IPS-20b (cell line): Measurements from ENCODE around the gene DNASE1L3.
"Not testable (repeated sequence)": the region's sequence is repeated elsewhere in the genome, so short reads cannot be mapped to it uniquely, and the experiment has no call there.

ENCODE experiments used
- H3K27ac ChIP-seq: one replicate; pipeline ENCODE4 v1.5.1; 2013; ENCODE audit warnings: low read length
- H3K27me3 ChIP-seq: 2 replicates; pipeline ENCODE4 v1.6.1; 2013; ENCODE audit warnings: mild to moderate bottlenecking, low read length, inconsistent platforms; ENCODE audit not compliant: insufficient read depth
- H3K36me3 ChIP-seq: 2 replicates; pipeline ENCODE4 v1.6.1; 2013; ENCODE audit warnings: low read depth, mild to moderate bottlenecking, inconsistent platforms, low read length, moderate library complexity; ENCODE audit not compliant: insufficient read depth
- H3K4me1 ChIP-seq: 2 replicates; pipeline ENCODE4 v1.6.1; 2013; ENCODE audit warnings: mild to moderate bottlenecking, control low read depth, inconsistent platforms, low read length, moderate library complexity; ENCODE audit not compliant: insufficient read depth
- H3K4me3 ChIP-seq: 2 replicates; pipeline ENCODE4 v1.5.1; 2013; ENCODE audit warnings: mild to moderate bottlenecking, low read length, inconsistent platforms
- H3K9ac ChIP-seq: 2 replicates; pipeline ENCODE4 v1.6.1; 2013; ENCODE audit warnings: low read depth, mild to moderate bottlenecking, inconsistent platforms, low read length, moderate library complexity
- H3K9me3 ChIP-seq: 2 replicates; pipeline ENCODE4 v1.6.1; 2013; ENCODE audit warnings: mild to moderate bottlenecking, low read depth, low read length, inconsistent platforms; ENCODE audit not compliant: insufficient read depth

The DNASE1L3 gene

DNA sequence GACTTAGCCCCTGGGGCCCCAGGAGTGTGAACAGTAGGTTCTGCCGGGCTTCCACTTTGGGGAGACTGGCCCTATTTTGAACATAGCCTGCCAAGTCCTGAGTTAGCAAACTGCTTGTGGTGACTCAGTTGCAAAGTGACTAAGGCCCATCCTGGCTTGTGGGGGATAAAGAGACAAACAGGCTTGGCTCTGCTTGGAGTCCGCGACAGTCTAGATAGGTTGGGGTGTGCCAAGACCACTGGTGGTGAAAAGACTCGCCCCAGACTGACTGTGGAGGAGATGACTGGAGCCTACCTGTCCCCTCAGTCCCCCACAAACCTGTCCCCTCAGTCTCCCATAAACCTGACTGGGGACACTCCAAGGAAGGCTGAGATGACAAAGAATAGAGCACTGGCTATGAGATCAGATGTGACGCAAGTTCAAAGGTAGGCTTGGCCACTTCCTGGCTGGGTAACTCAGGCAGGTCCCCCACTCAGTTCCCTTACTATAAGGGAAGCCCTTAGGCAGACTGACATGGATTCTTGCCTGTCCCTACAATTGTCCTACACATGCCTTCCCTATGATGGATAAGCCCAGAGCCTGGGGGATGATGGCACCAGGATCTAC is 4.3 kb downstream of the DNASE1L3 start:
- H3K4me1 ChIP-seq, result no peaks in the 10 kb centered on the region
- no peak overlapping the region for H3K4me3 ChIP-seq
- H3K27ac ChIP-seq, result no peak overlapping the region
- H3K27me3 ChIP-seq, result no peaks in the 10 kb centered on the region
- no peaks in the 10 kb centered on the region for H3K36me3 ChIP-seq
- H3K9me3 ChIP-seq, result no peaks in the 10 kb centered on the region
- H3K9ac ChIP-seq, result no peak overlapping the region

- no peaks in the 10 kb centered on the region for H3K36me3 ChIP-seq
- no peaks in the 10 kb centered on the region for H3K27me3 ChIP-seq
- no peaks in the 10 kb centered on the region for H3K9me3 ChIP-seq
- no peak overlapping the region for H3K27ac ChIP-seq
- H3K9ac ChIP-seq, result no peak overlapping the region
- no peak overlapping the region for H3K4me3 ChIP-seq
- H3K4me1 ChIP-seq, result no peaks in the 10 kb centered on the region
Measured at GRCh38 chr3:58205981-58206380, 4.8 kb downstream of the DNASE1L3 start.

DNA sequence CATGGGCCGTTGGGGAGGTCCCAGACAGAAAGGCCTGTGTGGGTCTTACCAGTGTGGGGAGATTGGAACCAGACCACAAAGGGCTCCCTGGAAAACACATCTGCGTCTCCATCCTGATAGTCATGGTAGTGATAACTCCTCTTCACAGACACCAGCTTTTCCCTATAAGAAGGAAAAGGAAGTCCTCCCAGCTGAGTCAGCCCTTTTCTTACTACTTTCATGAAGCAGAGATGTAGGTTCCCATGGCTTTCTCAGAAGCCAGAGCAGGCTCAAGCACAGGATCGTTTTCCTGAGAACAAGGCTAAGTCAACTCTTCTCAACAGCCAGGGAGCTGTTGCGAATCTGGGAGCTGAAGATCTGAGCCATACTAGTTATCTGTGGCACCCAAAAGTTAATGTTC is 6.1 kb downstream of the DNASE1L3 start:
- Histone ChIP-seq H3K4me3 (no peak overlapping the region), H3K9ac (no peak overlapping the region), H3K36me3 (no peaks in the 10 kb centered on the region), H3K9me3 (no peaks in the 10 kb centered on the region), H3K27me3 (no peaks in the 10 kb centered on the region), H3K27ac (no peak overlapping the region), H3K4me1 (no peaks in the 10 kb centered on the region)

DNA sequence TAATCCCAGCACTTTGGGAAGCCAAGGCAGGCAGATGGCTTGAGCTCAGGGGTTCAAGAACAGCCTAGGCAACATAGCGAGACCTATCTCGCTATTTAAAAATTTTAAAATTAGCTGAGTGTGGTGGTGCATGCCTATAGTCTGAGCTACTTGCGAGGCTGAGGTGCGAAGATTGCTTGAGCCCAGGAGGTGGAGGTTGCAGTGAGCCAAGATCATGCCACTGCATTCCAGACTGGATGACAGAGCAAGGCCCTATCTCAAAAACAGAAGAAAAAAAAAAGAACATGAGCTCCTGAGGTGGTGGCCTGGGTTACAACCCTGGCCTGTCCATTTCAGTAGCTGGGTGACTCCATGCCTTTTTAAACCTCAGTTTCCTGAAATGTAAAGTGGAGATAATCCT is 7.2 kb downstream of the DNASE1L3 start:
- Histone ChIP-seq H3K36me3 (no peaks in the 10 kb centered on the region), H3K9me3 (no peaks in the 10 kb centered on the region)

DNA sequence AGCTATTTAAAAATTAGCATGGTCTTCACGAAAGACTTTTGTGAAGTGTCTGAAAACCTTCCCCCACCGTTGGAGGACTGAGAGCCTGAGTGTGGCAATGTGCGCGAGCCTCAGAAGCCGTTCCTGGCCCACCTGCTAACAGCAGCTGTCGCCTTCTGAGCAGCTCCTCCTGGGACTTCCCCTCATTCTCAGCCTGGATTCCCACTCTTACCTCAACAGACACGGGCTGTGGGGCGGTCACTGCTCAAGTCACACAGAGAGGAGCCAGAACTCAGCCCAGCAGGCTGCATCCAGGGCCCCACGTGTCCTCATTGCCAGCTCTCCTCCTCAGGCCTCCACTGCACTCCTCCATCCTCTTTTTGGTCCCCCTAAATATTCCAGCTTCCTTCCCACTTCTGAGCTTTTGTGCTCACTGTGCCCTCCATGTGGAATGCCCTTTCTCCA is 7.8 kb downstream of the DNASE1L3 start:
- Histone ChIP-seq H3K4me1 (no peaks in the 10 kb centered on the region), H3K36me3 (no peaks in the 10 kb centered on the region), H3K27ac (no peak overlapping the region), H3K27me3 (no peaks in the 10 kb centered on the region), H3K9me3 (no peaks in the 10 kb centered on the region), H3K4me3 (no peak overlapping the region), H3K9ac (no peak overlapping the region)

More for the DNA sequence above, 7.2 kb downstream of the DNASE1L3 start:
- no peaks in the 10 kb centered on the region for H3K4me1 ChIP-seq
- no peak overlapping the region for H3K9ac ChIP-seq
- H3K27ac ChIP-seq, result no peak overlapping the region
- H3K4me3 ChIP-seq, result no peak overlapping the region
- H3K27me3 ChIP-seq, result no peaks in the 10 kb centered on the region

- H3K27ac ChIP-seq, H3K4me1 ChIP-seq, H3K27me3 ChIP-seq, H3K4me3 ChIP-seq, H3K36me3 ChIP-seq, H3K9me3 ChIP-seq, H3K9ac ChIP-seq: not testable (repeated sequence)
Measured at GRCh38 chr3:58201451-58201850, 9.3 kb downstream of the DNASE1L3 start.

DNA sequence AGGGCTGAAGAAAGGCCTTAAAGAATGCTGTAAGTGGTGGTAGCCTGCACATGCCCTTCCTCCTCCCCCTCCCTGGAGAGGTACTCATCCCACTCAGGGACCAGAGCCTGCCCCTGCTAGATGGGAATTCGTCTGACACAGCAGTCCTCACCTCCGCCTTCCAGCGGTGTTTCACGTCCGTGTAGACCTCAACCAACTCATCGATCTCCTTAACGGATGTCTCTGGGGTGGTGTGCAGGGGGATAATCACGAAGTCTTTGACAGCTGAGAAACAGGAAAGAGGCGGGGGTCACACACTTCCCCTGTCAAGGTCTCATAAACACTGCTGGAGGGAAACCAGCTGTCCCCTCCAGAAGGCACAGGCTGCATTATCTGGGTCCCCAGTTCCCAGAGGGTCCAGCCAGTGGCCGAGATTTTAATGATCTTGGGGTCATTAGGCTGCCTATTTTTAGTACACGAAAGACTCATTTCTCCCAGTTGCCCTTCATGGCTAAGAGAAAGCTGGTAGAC is 9.9 kb downstream of the DNASE1L3 start:
- no peak overlapping the region for H3K9ac ChIP-seq
- no peak overlapping the region for H3K4me3 ChIP-seq
- H3K27ac ChIP-seq, result no peak overlapping the region
- H3K9me3 ChIP-seq, result no peaks in the 10 kb centered on the region
- H3K36me3 ChIP-seq, result no peaks in the 10 kb centered on the region
- H3K27me3 ChIP-seq, result no peaks in the 10 kb centered on the region
- H3K4me1 ChIP-seq, result no peaks in the 10 kb centered on the region

DNA sequence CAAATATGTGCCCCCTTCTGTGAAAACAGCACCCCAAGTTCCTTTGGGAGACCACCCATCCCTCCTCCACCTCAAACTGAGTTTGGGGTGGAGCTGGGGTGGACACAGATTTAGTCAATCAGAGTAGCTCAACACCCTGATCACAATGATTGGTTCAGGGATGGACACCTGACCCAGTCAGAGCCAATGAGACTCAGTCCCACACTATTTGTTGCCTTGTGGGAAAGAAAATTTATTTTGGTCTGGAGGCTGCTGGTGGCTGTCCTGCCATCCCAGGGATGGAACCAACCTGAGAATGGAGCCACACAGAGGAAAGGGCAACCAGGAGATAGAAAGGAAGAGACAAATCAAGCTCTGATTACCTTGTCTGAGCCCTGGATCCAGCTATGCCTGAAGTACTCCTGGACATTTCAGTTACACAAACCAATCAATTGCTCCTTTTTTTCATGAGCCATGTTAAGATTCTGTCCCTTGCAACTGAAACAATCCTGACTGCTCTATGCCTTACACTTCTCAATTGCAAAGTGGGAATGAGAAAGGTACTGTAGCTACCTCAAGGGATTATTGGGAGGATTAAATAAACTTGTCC is 10.6 kb downstream of the DNASE1L3 start:
- Histone ChIP-seq H3K27me3 (no peaks in the 10 kb centered on the region), H3K9ac (no peak overlapping the region), H3K4me3 (no peak overlapping the region), H3K36me3 (no peaks in the 10 kb centered on the region), H3K4me1 (no peaks in the 10 kb centered on the region), H3K27ac (no peak overlapping the region), H3K9me3 (no peaks in the 10 kb centered on the region)

DNA sequence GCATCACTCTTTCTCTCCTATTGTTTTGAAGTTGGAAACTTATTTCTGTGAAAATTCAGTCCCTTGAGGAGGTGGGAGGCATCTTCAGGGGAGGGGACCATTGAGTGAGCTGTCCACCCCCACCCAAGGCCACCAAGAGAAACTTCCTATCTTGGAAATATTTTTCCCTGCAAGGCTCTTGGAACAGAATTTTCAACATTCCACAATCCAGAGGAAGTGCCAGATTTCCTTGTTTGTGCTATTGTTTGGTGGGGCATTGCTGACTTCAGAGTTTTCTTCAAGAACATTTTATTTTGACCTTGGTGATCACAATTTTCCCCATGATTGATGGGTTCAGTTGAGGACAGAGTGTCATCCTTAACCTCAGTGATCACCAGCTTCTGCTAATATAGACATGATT is 12.0 kb downstream of the DNASE1L3 start:
- no peak overlapping the region for H3K4me3 ChIP-seq
- H3K27ac ChIP-seq, result no peak overlapping the region
- H3K9me3 ChIP-seq, result no peaks in the 10 kb centered on the region
- no peaks in the 10 kb centered on the region for H3K27me3 ChIP-seq
- no peaks in the 10 kb centered on the region for H3K36me3 ChIP-seq
- H3K9ac ChIP-seq, result no peak overlapping the region
- H3K4me1 ChIP-seq, result no peaks in the 10 kb centered on the region

DNA sequence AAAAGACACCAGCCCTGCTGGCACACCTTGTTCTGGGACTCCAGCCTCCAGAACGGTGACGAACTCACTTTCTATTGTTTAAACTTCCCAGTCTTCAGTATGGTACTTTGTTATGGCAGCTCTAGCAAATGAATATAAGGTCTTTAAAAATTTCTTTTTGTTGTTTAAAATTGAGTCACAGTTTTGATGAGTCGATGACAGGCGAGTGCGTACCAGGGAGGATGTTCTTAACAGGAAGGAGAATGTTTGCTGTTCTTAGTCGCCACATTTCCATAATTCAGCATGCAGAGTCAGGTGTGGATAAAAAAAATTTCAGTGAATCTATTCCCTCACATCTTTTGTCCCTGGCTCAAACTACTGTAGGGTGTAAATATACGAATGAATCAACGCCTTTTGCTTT is 12.4 kb downstream of the DNASE1L3 start:
- Histone ChIP-seq H3K9ac (no peak overlapping the region), H3K36me3 (no peaks in the 10 kb centered on the region), H3K27me3 (no peaks in the 10 kb centered on the region), H3K4me1 (no peaks in the 10 kb centered on the region), H3K4me3 (no peak overlapping the region), H3K9me3 (no peaks in the 10 kb centered on the region), H3K27ac (no peak overlapping the region)

DNA sequence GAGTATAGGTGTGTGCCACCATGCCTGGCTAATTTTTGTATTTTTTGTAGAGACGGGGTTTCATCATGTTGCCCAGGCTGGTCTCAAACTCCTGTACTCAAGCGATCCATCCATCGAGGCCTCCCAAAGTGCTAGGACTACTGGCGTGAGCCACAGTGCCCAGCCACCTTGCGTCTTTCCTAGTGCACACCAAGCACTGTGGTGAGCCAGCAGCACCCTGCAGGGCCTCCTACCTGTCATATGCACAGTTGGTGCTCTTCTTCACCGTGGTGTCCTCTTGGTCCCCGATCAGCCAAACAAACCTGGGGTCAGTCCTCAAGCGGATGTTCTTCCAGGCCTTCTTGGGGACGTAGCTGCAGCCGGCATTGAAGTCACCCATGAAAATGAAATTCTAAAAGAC is 13.2 kb downstream of the DNASE1L3 start:
- Histone ChIP-seq H3K4me3 (no peak overlapping the region), H3K27ac (no peak overlapping the region), H3K4me1 (no peaks in the 10 kb centered on the region), H3K9ac (no peak overlapping the region), H3K9me3 (no peaks in the 10 kb centered on the region), H3K36me3 (no peaks in the 10 kb centered on the region), H3K27me3 (no peaks in the 10 kb centered on the region)

DNA sequence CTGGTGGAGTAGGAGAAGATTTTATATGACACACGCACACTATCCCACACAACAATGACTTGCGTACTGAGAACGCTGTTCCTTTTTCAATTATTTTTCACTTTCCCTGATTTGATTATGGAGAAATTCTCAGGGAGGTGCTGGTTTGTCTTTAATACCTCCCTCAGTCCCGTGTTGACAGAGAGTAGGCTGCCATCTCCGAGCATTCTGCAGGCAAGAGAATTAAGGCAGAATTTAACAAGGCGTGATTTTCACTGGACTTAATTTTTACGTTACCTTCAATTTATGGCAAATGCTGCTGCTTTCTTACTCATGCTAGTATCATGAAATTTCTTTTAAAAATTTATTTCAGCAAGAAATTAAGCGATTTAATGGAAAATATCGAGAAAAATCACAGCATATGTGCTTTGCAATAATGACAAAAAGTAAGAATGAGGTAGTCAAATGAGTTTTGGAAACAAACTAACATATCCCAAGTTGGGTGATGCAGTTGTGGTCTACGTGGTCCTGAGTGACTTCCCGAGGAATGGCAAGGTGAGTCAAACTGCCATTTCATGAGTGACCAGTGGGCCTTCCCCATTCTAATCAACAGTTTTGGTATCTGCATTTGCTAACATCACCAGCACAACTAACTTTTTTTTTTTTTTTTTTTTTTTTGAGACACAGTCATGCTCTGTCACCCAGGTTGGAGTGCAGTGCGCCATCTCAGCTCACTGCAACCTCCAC is 16.9 kb downstream of the DNASE1L3 start:
- Histone ChIP-seq H3K4me1 (no peaks in the 10 kb centered on the region), H3K4me3 (no peak overlapping the region), H3K27ac (no peak overlapping the region), H3K27me3 (no peaks in the 10 kb centered on the region), H3K36me3 (no peaks in the 10 kb centered on the region), H3K9me3 (no peaks in the 10 kb centered on the region), H3K9ac (no peak overlapping the region)
